HPDE6-E6E7 (cell line): Measurements from ENCODE around the gene ERP29.
"Not testable (repeated sequence)": the region's sequence is repeated elsewhere in the genome, so short reads cannot be mapped to it uniquely, and the experiment has no call there.

ENCODE experiments used
- DNase-seq: peaks from one replicate; pipeline ENCODE4 v3.0.0; 2011; ENCODE audit warnings: missing footprints; ENCODE audit errors: extremely low spot score

ERP29 gene

DNA sequence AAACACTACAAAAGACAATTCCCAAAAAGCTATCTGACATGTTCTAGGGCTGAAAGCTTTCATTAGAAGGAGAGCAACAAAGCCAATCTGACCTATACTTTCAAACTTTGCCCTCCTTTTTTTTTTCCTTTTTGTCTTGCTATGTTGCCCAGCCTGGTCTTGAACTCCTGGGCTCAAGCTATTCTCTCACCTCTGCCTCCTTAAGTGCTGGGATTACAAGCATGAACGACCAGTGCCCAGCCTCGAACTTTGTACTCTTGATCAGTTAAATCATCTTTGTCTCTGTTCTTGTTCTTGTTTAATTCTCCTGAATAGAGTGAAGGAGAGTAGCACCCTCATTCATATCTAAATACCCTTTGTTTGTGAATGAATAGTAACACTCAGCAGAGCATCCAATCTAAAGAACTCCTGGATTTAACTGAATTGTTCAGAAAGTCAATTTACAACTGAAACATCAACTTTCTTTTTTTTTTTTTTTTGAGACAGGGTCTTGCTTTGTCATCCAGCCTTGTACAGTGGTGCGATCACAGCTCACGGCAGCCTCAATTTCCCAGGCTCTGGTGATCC is 22.1 kb downstream of the ERP29 start:
- DNase-seq, result no peak

DNA sequence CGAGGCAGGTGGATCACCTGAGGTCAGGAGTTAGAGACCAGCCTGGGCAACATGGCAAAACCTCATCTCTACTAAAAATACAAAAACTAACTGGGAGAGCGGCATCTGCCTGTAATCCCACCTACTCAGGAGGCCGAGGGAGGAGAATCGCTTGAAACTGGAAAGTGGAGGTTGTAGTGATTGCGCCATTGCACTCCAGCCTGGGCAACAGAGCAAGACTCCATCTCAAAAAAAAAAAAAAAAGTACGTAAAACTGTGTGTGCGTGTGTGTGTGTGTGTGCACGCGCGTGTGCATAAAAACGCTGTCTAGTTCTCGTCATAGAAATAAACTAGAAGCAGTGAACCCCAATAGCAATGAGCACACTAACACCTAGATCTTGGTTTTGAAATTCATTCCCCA is 23.4 kb downstream of the ERP29 start:
- DNase-seq, result not testable (repeated sequence)

DNA sequence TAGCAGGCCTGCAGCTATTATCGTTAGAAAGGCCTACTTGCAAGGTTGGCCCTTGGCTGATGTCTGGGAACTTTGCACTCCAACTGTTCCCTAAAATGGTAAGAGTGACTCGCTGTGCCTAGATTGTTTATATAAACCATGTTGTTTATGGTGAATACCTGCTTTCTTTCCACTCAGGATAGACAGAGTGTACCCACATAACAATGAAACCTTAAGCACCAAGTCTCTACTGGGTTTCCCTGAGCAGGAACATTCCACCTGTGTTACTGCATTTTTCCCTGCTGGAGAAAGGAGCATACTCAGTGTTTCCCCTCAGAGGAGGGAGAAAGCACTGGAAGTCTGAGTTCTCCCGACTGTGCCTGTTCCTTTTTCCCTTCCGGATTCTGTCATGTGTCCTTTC is 32.8 kb downstream of the ERP29 start:
- no peak for DNase-seq

DNA sequence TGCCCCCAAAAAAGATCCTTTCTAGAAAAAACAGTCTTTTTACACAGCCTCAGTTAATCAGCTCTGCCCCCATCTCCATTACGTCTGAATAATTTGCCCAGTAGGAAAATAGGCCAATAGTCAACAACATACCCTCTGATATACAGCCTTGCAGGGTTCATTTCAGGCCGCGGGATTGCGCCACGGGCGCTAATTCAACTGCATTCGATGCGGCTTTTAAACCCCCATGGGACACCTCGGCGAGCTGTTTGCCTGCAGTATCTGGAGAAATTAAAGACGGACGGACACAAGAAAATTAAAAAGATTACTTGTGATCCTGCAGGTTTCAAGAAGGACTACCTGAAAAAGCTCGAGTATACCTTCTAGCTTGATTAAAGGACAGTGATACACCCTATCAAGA is 36.1 kb downstream of the ERP29 start:
- no peak for DNase-seq

DNA sequence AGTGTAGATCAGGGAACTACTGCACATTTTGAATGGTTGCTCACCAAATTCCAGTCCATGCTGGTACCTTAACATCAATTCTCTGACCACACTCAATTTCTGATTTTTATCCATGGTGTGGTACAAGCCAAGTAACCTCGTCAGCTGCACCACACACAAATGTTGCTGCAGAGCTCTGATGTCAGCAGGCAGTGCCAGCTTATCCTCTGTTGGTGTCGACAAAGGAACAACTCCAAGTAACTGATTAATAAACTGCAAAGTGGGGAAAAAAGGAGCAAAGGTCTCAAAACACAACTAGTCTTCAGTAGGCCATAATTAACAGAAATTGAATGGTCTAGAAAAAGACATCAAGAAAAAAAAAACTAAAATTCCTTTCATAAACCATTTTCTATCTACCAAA is 47.9 kb downstream of the ERP29 start:
- no peak for DNase-seq

DNA sequence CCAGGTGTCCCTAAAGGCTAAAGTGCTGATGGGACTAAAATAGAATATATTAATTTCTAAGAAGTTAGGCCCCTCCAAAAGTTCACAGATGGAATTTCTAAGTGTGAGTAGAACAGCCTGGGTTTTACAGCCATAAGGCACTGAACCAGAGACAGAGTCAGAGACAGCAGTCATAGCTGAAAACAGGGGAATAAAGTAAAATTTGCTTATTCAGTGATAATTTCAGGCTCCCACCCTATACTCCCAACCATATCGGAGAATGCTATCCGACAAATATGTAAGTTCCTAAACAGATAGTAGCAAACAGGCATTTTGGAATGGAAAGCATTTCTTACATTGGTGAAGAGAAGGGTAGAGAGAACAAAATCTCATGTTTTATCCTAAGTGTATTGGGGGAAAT is 50.0 kb downstream of the ERP29 start:
- no peak for DNase-seq

DNA sequence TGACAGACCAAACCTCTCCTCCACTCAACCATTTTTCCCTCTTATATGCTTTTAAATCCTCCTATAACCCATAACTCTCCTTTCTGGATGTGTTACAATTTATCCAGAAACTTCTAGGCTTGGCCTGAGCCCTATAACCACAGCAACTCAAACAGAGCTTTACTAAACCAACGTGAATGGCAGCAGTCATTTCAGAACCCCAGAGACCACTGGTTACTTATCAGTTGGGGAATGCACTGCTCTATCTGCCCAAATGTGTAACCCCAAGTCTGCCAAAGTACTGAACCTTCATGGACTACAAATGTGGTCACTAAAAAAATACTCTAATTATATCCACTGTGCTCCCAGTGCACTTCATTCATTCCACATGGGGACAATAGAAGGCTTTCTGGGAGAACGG is 53.3 kb downstream of the ERP29 start:
- no peak for DNase-seq
